Transverse colon (tissue), 4 donors: ENCODE data around the gene OR6S1. TPM values are rescaled to one million over a fixed set of nuclear protein-coding genes. Genes with fewer than 3 reads are reported as not detected.
"Not testable (repeated sequence)": the region's sequence is repeated elsewhere in the genome, so short reads cannot be mapped to it uniquely, and the experiment has no call there.

Experiments used
- DNase-seq: peaks from one replicate; pipeline ENCODE4 v3.0.0-alpha.2; 2019
- H3K27ac ChIP-seq, 4 donors: fragments of 200-600 bp; sonication (generic); 2 replicates each; pipeline ENCODE4 v1.5.1; 2016 to 2018; ENCODE audit warnings: inconsistent platforms in 4 of 4
- H3K27me3 ChIP-seq: fragments of 200-600 bp; sonication (generic); 2 replicates; pipeline ENCODE4 v1.5.1; 2017; ENCODE audit warnings: inconsistent platforms
- H3K36me3 ChIP-seq, 4 donors: fragments of 200-600 bp; sonication (generic); 2 replicates each; pipeline ENCODE4 v1.5.1; 2017 to 2019; ENCODE audit warnings: inconsistent platforms in 4 of 4
- H3K4me1 ChIP-seq, 4 donors: fragments of 200-600 bp; sonication (generic); 2 replicates each; pipeline ENCODE4 v1.5.1; 2017 to 2020; ENCODE audit warnings: inconsistent platforms in 4 of 4
- H3K4me3 ChIP-seq, 4 donors: fragments of 200-600 bp; sonication (generic); 1 replicate in 1 of 4; 2 replicates in 3 of 4; pipeline versions ENCODE4 v1.5.1 to v1.6.1; 2017 to 2019; ENCODE audit warnings: inconsistent platforms in 4 of 4
- H3K9me3 ChIP-seq, 2 donors: fragments of 200-600 bp; sonication (generic); 2 replicates each; pipeline ENCODE4 v1.5.1; 2017 to 2019; ENCODE audit warnings: inconsistent platforms in 2 of 2
- EP300 ChIP-seq: sonication (generic); formaldehyde crosslinking; IDR thresholded peaks from one replicate; pipeline ENCODE4 v1.6.1; 2017; ENCODE audit warnings: antibody characterized with exemption, low read depth
- POLR2A ChIP-seq: fragments of 450-650 bp; IDR thresholded peaks from one replicate; pipeline ENCODE4 v1.6.1; 2016; ENCODE audit warnings: antibody characterized with exemption, mild to moderate bottlenecking, moderate library complexity
- POLR2AphosphoS5 ChIP-seq, 3 donors: sonication (generic); formaldehyde crosslinking; IDR thresholded peaks; one replicate each; pipeline ENCODE4 v1.6.1; 2016; ENCODE audit warnings: antibody characterized with exemption in 3 of 3
- WGBS, 2 donors: methylation state at CpG; one replicate each; pipeline ENCODE4 v1.1.5; 2018; ENCODE audit warnings: low coverage in 1 of 2; 5-methylcytosine and 5-hydroxymethylcytosine counted together
- in situ Hi-C, 4 donors: fragments of 200-750 bp; cut with MboI; loops; one replicate each; pipeline versions ENCODE4 v1.15.0 to v1.15.1; 2017; ENCODE audit warnings: low sequenced_read_pairs in 3 of 4, low pct_ligation_motif_present in 1 of 4, low pct_unique_long_range_greater_than_20kb in 1 of 4
- intact Hi-C: fragments of 100-400 bp; cut with DNase I; formaldehyde crosslinking; loops from one replicate; pipeline ENCODE4 v1.15.1; 2023; ENCODE audit warnings: low total_unique reads
- total RNA-seq, 4 donors: library from RNA; depleted of rRNA; stranded (reverse); fragments of >200 nt; gene quantifications; one replicate each; pipeline ENCODE4 v1.1.0, GENCODE V29; 2016
- TF ChIP-seq, protein P1 (sequence below), 5 experiments: fragments of 200-600 bp in 3 of 5; fragments of 450-650 bp in 2 of 5; sonication (generic) in 3 of 5; IDR thresholded peaks; 1 replicate in 2 of 5; 2 replicates in 3 of 5; pipeline ENCODE4 v1.5.1; 2016 to 2017; ENCODE audit warnings: antibody characterized with exemption in 5 of 5, inconsistent platforms in 3 of 5, mild to moderate bottlenecking in 2 of 5, moderate library complexity in 1 of 5

OR6S1 gene
- total RNA-seq, 4 donors from 2014 or later = not detected

DNA sequence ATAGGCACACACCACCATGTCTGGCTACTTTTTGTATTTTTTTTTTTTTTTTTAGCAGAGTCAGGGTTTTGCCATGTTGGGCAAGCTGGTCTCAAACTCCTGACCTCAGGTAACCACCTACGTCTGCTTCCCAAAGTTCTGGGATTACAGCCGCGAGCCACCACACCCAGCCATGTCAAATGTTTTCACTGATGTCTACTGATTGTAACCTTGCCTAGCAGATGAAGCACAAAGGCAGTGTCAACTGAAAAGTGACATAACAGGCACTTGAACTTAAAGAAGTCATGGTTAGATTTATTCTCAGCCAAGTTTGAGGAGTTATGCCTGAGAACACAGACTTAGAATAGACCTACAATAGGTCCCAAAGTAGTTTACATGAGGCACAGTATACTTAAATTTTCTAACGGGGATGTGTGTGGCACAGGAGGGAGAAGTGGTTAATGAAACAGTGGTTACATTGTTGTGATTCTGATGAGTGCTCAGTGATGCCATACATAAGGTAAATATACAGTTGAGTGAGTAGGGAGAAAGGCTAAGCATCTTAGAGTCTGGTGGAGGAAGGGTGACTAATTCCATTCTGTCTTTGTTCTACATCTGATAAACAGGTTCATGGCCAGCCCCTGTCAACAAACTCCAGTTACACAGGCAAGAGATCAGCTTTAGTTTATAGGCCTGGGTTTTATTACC is 30.2 kb upstream of the OR6S1 start:
- no peaks in the 10 kb centered on the region for H3K4me1 ChIP-seq
- no peaks in the 10 kb centered on the region for H3K27me3 ChIP-seq
- no peak overlapping the region for H3K27ac ChIP-seq
- intact Hi-C loops (no loop called here), in situ Hi-C loops (no loop called here)
- H3K36me3 ChIP-seq = no peaks in the 10 kb centered on the region
- H3K4me3 ChIP-seq = no peak overlapping the region
- no peaks in the 10 kb centered on the region for H3K9me3 ChIP-seq
- WGBS, 2 donors = 25 to 40% methylated on average over 1 to 4 of the region's 4 CpGs
- DNase-seq = no peak
- TF ChIP-seq EP300 = no peak
- TF ChIP-seq, protein P1, sequence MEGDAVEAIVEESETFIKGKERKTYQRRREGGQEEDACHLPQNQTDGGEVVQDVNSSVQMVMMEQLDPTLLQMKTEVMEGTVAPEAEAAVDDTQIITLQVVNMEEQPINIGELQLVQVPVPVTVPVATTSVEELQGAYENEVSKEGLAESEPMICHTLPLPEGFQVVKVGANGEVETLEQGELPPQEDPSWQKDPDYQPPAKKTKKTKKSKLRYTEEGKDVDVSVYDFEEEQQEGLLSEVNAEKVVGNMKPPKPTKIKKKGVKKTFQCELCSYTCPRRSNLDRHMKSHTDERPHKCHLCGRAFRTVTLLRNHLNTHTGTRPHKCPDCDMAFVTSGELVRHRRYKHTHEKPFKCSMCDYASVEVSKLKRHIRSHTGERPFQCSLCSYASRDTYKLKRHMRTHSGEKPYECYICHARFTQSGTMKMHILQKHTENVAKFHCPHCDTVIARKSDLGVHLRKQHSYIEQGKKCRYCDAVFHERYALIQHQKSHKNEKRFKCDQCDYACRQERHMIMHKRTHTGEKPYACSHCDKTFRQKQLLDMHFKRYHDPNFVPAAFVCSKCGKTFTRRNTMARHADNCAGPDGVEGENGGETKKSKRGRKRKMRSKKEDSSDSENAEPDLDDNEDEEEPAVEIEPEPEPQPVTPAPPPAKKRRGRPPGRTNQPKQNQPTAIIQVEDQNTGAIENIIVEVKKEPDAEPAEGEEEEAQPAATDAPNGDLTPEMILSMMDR (IDR thresholded peaks at IDR 0.05) = no peak
- TF ChIP-seq POLR2A = no peak
- TF ChIP-seq POLR2AphosphoS5 (IDR thresholded peaks at IDR 0.05) = no peak

DNA sequence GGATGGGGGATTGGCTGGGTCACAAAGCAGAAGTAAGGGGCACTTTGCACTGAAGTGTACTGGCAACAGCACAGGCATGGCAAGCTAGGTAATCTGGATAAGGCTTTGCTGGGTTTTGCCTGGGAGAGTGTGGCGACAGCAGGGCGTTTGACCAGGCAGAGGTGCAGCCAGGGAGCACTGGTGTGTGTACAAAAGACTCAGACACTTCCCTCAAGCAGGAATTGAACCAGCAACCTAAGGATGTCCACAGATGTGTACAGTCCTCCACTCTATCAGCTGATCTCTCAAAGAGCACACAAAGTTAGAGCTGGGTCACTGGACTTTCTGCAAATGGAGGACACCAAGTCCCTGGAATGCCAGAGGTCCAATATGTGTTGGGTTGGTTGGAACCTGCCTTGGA is 27.5 kb upstream of the OR6S1 start:
- DNase-seq = no peak
- TF ChIP-seq, protein P1 (IDR thresholded peaks at IDR 0.05) = no peak
- no peak for TF ChIP-seq POLR2A
- TF ChIP-seq EP300 = no peak
- intact Hi-C loops (no loop called here), in situ Hi-C loops (no loop called here)
- Histone ChIP-seq H3K27me3 (peaks cover 8% of the 10 kb centered on the region), H3K36me3 (no peaks in the 10 kb centered on the region), H3K4me1 (peaks cover 0 to 5% (median 0%) of the 10 kb centered on the region in 4 donors), H3K4me3 (no peak overlapping the region), H3K9me3 (no peaks in the 10 kb centered on the region), H3K27ac (no peak overlapping the region)
- WGBS, 2 donors = 89% methylated on average over 2 of the region's 2 CpGs; no CpG with 5 or more reads in 1 of the 2 donors

DNA sequence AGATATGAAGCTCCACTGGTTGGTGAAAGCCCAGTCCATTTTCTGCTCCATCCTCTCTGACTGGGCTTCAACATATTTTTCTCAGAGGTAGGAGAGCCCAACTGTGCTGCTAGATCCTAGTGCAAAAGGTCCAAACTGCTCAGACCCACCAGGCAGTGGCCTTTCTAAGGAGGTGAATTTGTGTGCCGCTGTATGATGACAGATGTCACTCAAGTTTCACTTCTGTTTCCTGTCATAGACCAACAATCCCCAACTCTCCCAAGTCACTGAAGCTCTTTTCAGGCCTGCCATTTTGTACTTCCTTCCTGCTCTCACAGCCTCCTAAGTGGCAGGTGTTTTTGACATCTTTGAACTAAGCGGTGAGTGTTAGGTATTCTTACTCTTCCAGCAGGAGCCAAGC is 26.5 kb upstream of the OR6S1 start:
- in situ Hi-C loops = no loop called here
- no peak for DNase-seq
- H3K36me3 ChIP-seq = no peaks in the 10 kb centered on the region

DNA sequence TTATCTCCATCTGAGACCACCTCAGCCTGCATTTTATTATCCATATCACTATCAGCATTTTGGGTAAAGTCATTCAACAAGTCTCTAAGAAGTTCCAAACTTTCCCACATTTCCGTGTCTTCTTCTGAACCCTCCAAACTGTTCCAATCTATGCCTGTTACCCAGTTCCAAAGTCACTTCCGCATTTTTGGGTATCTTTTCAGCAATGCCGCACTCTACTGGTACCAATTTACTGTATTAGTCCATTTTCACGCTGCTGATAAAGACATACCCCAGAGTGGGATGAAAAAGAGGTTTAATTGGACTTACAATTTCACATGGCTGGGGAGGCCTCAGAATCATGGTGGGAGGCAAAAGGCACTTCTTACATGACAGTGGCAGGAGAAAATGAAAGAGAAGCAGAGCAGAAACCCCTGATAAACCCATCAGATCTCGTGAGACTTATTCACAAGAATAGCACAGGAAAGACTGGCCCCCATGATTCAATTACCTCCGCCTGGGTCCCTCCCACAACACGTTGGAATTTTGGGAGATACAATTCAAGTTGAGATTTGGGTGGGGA is 25.0 kb upstream of the OR6S1 start:
- H3K27me3 ChIP-seq, DNase-seq, in situ Hi-C loops, intact Hi-C loops, H3K36me3 ChIP-seq, H3K9me3 ChIP-seq, H3K4me3 ChIP-seq, H3K27ac ChIP-seq: not testable (repeated sequence)
- WGBS, 2 donors = 76 to 84% methylated on average over 7 of the region's 7 CpGs
- peaks cover 0 to 15% (median 7%) of the 10 kb centered on the region in 4 donors for H3K4me1 ChIP-seq

More for the DNA sequence above, 26.5 kb upstream of the OR6S1 start:
- intact Hi-C loops = no loop called here
- Histone ChIP-seq H3K4me1 (peaks cover 0 to 12% (median 7%) of the 10 kb centered on the region in 4 donors), H3K9me3 (no peaks in the 10 kb centered on the region), H3K4me3 (no peak overlapping the region), H3K27ac (no peak overlapping the region), H3K27me3 (peaks cover 8% of the 10 kb centered on the region)
- TF ChIP-seq POLR2A (no peak), EP300 (no peak), POLR2AphosphoS5 (IDR thresholded peaks at IDR 0.05) (no peak)
- TF ChIP-seq, protein P1 (IDR thresholded peaks at IDR 0.05) = no peak
- 63 to 100% methylated on average over 1 to 2 of the region's 2 CpGs for WGBS, 2 donors
